Activated CD8-positive, alpha-beta memory T cell treated with anti-CD3 and anti-CD28 coated beads, Interleukin-2, amount 10 ng/mL, durations not matched to agents 7 days and 5 days (primary cell): ENCODE results near the gene MXRA7. TPM values are rescaled to one million over a fixed set of nuclear protein-coding genes. Genes with fewer than 3 reads are reported as not detected.

Experiments
- ATAC-seq: fragments of 150-1000 bp; cut with Tn5 transposase; one replicate; pipeline ENCODE4 v1.10.0; 2021; ENCODE audit warnings: moderate library complexity
- CTCF ChIA-PET: fragments of 350-600 bp; sonication (Branson Sonifier 250); formaldehyde crosslinking; loops from one replicate; lab custom pipeline; 2021; ENCODE audit warnings: antibody characterized with exemption; lab: Charles Lee
- DNase-seq: peaks from one replicate; pipeline ENCODE4 v3.0.0-alpha.2; 2020
- H3K27ac Mint-ChIP-seq: one replicate; pipeline ENCODE4 v1.8.0; 2021; ENCODE audit warnings: mild to moderate bottlenecking, mixed read lengths
- H3K27me3 Mint-ChIP-seq: one replicate; pipeline ENCODE4 v1.8.0; 2021; ENCODE audit warnings: mixed read lengths
- H3K36me3 Mint-ChIP-seq: one replicate; pipeline ENCODE4 v1.8.0; 2021; ENCODE audit warnings: mild to moderate bottlenecking, mixed read lengths
- H3K4me1 Mint-ChIP-seq: one replicate; pipeline ENCODE4 v1.8.0; 2021; ENCODE audit warnings: mixed read lengths
- H3K4me3 Mint-ChIP-seq: one replicate; pipeline ENCODE4 v1.8.0; 2021; ENCODE audit warnings: mild to moderate bottlenecking, moderate library complexity, mixed read lengths
- H3K9me3 Mint-ChIP-seq: one replicate; pipeline ENCODE4 v1.8.0; 2022; ENCODE audit warnings: low read depth, mixed read lengths
- total RNA-seq, 2 experiments: library from RNA; stranded (reverse); gene quantifications; one replicate each; pipeline ENCODE4 v1.2.3, GENCODE V29; 2021

Gene MXRA7
- total RNA-seq, 2 experiments from 2014 or later, result 29.8 to 32.0 TPM

DNA sequence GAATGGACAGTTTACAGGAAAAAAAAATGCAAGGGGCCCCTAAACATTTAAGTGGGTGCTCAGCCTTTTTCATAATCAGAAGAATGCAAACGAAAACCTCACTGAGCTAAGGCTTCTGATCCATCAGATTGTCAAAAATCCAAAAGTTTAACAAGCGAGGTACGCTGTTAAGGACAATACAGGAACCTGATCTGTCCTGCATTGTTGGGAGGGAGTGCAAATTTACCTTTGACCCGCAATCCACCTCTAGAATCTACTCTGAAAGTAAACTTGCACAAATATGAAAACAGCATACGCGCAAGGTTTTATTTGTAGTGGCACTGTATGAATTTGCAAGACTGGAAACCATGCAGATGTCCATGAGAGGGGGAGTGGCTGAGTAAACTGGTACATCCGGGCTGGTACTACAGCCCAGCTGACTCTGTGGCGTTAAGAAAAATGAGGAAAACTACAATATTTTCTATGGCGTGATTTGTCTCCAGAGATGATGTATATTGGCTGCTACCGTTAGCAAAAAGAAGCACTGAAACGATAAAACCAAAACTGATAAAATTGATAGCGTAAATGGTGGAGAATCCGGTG, 38.4 kb downstream of the MXRA7 start:
- Mint-ChIP-seq H3K27ac (peak overlapping the region; percentile 88), H3K4me1 (peaks cover 26% of the 10 kb centered on the region), H3K9me3 (no peaks in the 10 kb centered on the region), H3K27me3 (peaks cover 3% of the 10 kb centered on the region), H3K36me3 (peaks cover 2% of the 10 kb centered on the region), H3K4me3 (peak overlapping the region; percentile 90)
- DNase-seq (no peak), ATAC-seq (no peak)
- CTCF ChIA-PET, result interaction anchor here (1.0 to 3.0 kb wide), 11 partner anchors 9 to 287 kb away, joined by 3 to 17 read pairs (median 6); no protein-coding TSS in a partner anchor

- H3K36me3 Mint-ChIP-seq, result peaks cover 2% of the 10 kb centered on the region
- H3K4me1 Mint-ChIP-seq, result peaks cover 26% of the 10 kb centered on the region
- CTCF ChIA-PET, result interaction anchor here (1.0 to 3.0 kb wide), 11 partner anchors 10 to 286 kb away, joined by 3 to 17 read pairs (median 6); no protein-coding TSS in a partner anchor
- DNase-seq (no peak), ATAC-seq (peak; percentile 1)
- peak overlapping the region; percentile 88 for H3K27ac Mint-ChIP-seq
- H3K4me3 Mint-ChIP-seq, result peak overlapping the region; percentile 90
- no peaks in the 10 kb centered on the region for H3K9me3 Mint-ChIP-seq
- peaks cover 6% of the 10 kb centered on the region for H3K27me3 Mint-ChIP-seq
Measured at GRCh38 chr17:76671912-76672262, 38.9 kb downstream of the MXRA7 start.

- Mint-ChIP-seq H3K27ac (peak overlapping the region; percentile 88), H3K4me3 (peak overlapping the region; percentile 90), H3K9me3 (no peaks in the 10 kb centered on the region), H3K36me3 (peaks cover 2% of the 10 kb centered on the region), H3K4me1 (peaks cover 26% of the 10 kb centered on the region), H3K27me3 (peaks cover 6% of the 10 kb centered on the region)
- CTCF ChIA-PET, result interaction anchor here (1.0 to 3.0 kb wide), 11 partner anchors 10 to 286 kb away, joined by 3 to 17 read pairs (median 6); no protein-coding TSS in a partner anchor
- ATAC-seq, result peak; percentile 99
- peak; percentile 100 for DNase-seq
Measured at GRCh38 chr17:76671123-76671911, 39.4 kb downstream of the MXRA7 start.

- Mint-ChIP-seq H3K4me1 (peaks cover 26% of the 10 kb centered on the region), H3K27me3 (peaks cover 7% of the 10 kb centered on the region), H3K36me3 (peaks cover 2% of the 10 kb centered on the region), H3K27ac (peak overlapping the region; percentile 88), H3K9me3 (no peaks in the 10 kb centered on the region), H3K4me3 (peak overlapping the region; percentile 90)
- ATAC-seq (no peak), DNase-seq (no peak)
- CTCF ChIA-PET, result interaction anchor here (1.3 to 3.0 kb wide), 10 partner anchors 10 to 285 kb away, joined by 4 to 17 read pairs (median 6); no protein-coding TSS in a partner anchor
Measured at GRCh38 chr17:76670718-76671122, 40.0 kb downstream of the MXRA7 start.

- H3K4me1 Mint-ChIP-seq, result peaks cover 26% of the 10 kb centered on the region
- peak overlapping the region; percentile 88 for H3K27ac Mint-ChIP-seq
- H3K36me3 Mint-ChIP-seq, result peaks cover 2% of the 10 kb centered on the region
- ATAC-seq (no peak), DNase-seq (no peak)
- no peaks in the 10 kb centered on the region for H3K9me3 Mint-ChIP-seq
- peaks cover 8% of the 10 kb centered on the region for H3K27me3 Mint-ChIP-seq
- no peak overlapping the region for H3K4me3 Mint-ChIP-seq
- CTCF ChIA-PET, result interaction anchor here (0.6 to 2.3 kb wide), 4 partner anchors 43 to 284 kb away, joined by 3 to 14 read pairs (median 7); no protein-coding TSS in a partner anchor
Measured at GRCh38 chr17:76670020-76670717, 40.6 kb downstream of the MXRA7 start.

- no peaks in the 10 kb centered on the region for H3K9me3 Mint-ChIP-seq
- DNase-seq (no peak), ATAC-seq (no peak)
- CTCF ChIA-PET, result interaction anchor here (0.7 to 1.6 kb wide), 3 partner anchors 14 to 561 kb away, joined by 3 to 5 read pairs (median 3); no protein-coding TSS in a partner anchor
- peaks cover 13% of the 10 kb centered on the region for H3K27me3 Mint-ChIP-seq
- H3K4me1 Mint-ChIP-seq, result peaks cover 23% of the 10 kb centered on the region
- no peak overlapping the region for H3K27ac Mint-ChIP-seq
- peaks cover 2% of the 10 kb centered on the region for H3K36me3 Mint-ChIP-seq
- no peak overlapping the region for H3K4me3 Mint-ChIP-seq
Measured at GRCh38 chr17:76667786-76668453, 42.8 kb downstream of the MXRA7 start.

- ATAC-seq (no peak), DNase-seq (no peak)
- CTCF ChIA-PET, result interaction anchor here (0.7 to 1.6 kb wide), 3 partner anchors 14 to 562 kb away, joined by 3 to 5 read pairs (median 3); no protein-coding TSS in a partner anchor
- Mint-ChIP-seq H3K4me1 (peaks cover 20% of the 10 kb centered on the region), H3K27me3 (peaks cover 13% of the 10 kb centered on the region), H3K36me3 (no peaks in the 10 kb centered on the region), H3K4me3 (no peak overlapping the region), H3K27ac (no peak overlapping the region), H3K9me3 (no peaks in the 10 kb centered on the region)
Measured at GRCh38 chr17:76667491-76667755, 43.3 kb downstream of the MXRA7 start.

DNA sequence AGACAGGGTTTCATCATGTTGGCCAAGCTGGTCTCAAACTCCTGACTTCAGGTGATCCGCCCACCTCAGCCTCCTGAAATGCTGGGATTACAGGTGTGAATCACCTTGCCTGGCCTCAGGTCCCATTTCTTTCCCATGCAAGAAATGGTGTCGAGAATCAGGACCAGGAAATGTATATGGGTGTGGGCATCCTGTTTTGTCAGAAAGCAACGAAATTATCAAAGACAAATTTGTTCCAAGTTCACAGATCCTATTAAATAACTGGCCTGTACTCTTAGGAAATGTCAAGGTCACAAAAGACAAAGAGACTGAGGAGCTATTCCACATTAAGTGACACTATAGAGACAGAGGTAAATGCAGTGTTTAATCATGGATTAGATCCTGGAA, 50.1 kb downstream of the MXRA7 start:
- Mint-ChIP-seq H3K4me1 (peaks cover 28% of the 10 kb centered on the region), H3K4me3 (no peak overlapping the region), H3K36me3 (no peaks in the 10 kb centered on the region), H3K9me3 (no peaks in the 10 kb centered on the region), H3K27me3 (peaks cover 7% of the 10 kb centered on the region), H3K27ac (peak overlapping the region; percentile 69)
- DNase-seq, result no peak
- CTCF ChIA-PET, result interaction anchor here (0.9 to 3.2 kb wide), 5 partner anchors 11 to 101 kb away, joined by 3 to 13 read pairs (median 3); no protein-coding TSS in a partner anchor
- no peak for ATAC-seq

- ATAC-seq, result peak; percentile 70
Measured at GRCh38 chr17:76659928-76660655, 50.7 kb downstream of the MXRA7 start.

DNA sequence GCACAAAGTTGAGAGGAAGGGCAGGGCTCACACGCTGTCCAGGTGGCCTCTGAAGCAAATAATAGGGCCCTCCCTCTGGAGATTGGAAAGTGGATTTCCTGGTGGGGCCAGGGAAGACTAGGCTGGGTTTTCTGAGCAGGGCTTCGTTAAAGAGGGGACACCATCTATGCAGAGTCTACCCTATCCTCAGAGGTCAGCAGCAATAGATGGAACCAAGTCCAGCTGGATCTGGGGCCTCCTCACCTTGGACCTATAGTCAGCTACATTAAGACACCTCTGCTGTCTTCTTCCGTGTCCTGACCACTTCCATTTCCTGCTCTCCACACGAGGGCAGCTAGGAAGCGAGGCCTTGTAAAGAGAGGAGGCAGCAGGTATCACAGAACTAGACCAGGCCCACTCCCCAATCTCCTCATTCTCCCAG, 52.5 kb downstream of the MXRA7 start:
- peaks cover 28% of the 10 kb centered on the region for H3K4me1 Mint-ChIP-seq
- CTCF ChIA-PET, result interaction anchor here (1.2 to 2.0 kb wide), 2 partner anchors 23 to 34 kb away, joined by 3 to 4 read pairs; no protein-coding TSS in a partner anchor
- peak overlapping the region; percentile 4 for H3K27ac Mint-ChIP-seq
- H3K36me3 Mint-ChIP-seq, result no peaks in the 10 kb centered on the region
- H3K4me3 Mint-ChIP-seq, result no peak overlapping the region
- H3K9me3 Mint-ChIP-seq, result no peaks in the 10 kb centered on the region
- H3K27me3 Mint-ChIP-seq, result peaks cover 2% of the 10 kb centered on the region
- ATAC-seq (peak; percentile 65), DNase-seq (no peak)

More at GRCh38 chr17:76659928-76660655, 50.7 kb downstream of the MXRA7 start:
- Mint-ChIP-seq H3K36me3 (no peaks in the 10 kb centered on the region), H3K27ac (peak overlapping the region; percentile 69), H3K4me1 (peaks cover 28% of the 10 kb centered on the region), H3K9me3 (no peaks in the 10 kb centered on the region), H3K27me3 (peaks cover 7% of the 10 kb centered on the region), H3K4me3 (no peak overlapping the region)
- DNase-seq, result no peak
- CTCF ChIA-PET, result interaction anchor here (0.9 to 3.2 kb wide), 4 partner anchors 11 to 100 kb away, joined by 3 to 13 read pairs (median 4); no protein-coding TSS in a partner anchor

DNA sequence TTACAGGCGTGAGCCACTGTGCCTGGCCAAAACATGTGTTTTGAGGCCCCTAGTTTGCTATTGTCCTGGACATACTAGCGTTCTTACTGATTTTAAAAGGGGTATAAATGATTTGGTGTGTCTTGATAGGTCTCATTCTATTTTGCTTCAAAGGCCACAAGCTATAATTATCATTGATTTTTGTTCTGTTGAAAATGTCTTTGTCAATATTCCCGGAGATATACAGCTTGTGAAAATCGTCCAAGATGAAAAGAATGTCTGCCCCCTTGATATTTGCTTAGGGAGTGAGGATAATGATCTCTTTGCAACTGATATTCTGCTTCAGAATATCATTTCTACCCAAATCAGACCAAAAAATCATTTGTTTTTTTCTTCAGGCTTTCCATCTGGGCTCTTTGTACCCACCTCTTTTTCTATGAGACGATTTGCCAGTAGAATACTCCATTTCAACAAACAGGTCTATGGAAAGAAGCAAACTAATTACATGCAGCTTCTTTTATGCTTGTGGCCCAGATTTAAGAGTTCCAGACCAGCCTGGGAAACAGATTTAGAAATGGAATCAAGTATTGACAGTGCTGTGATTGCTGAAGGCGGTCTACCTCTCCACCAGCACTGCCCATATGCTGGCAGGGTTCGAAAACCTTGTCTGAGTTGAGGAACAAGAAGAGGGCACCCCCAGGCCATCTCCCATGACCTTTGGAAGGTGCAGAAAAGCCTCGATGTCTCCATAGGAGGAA, 53.1 kb downstream of the MXRA7 start:
- DNase-seq, result no peak
- Mint-ChIP-seq H3K4me1 (peaks cover 28% of the 10 kb centered on the region), H3K27ac (no peak overlapping the region), H3K9me3 (no peaks in the 10 kb centered on the region), H3K4me3 (no peak overlapping the region), H3K36me3 (no peaks in the 10 kb centered on the region), H3K27me3 (peaks cover 2% of the 10 kb centered on the region)
- CTCF ChIA-PET, result interaction anchor here (1.2 to 2.0 kb wide), 2 partner anchors 24 to 34 kb away, joined by 3 to 4 read pairs; no protein-coding TSS in a partner anchor
- ATAC-seq, result no peak
